GM12891 (cell line): ENCODE measurements around the gene LRFN5.

Source experiments
- PAX5 ChIP-seq: IDR thresholded peaks from 2 replicates; pipeline ENCODE4 v1.6.1; 2011; ENCODE audit warnings: low read length, moderate library complexity, mild to moderate bottlenecking; ENCODE audit not compliant: insufficient read depth, severe bottlenecking
- POLR2A ChIP-seq: IDR thresholded peaks from 2 replicates; pipeline ENCODE4 v1.6.1; 2011; ENCODE audit warnings: low read depth, low read length, control low read depth
- POLR2AphosphoS5 ChIP-seq: IDR thresholded peaks from 2 replicates; pipeline ENCODE4 v1.6.1; 2011; ENCODE audit warnings: low read depth, low read length, control low read depth
- TAF1 ChIP-seq: IDR thresholded peaks from 2 replicates; pipeline ENCODE4 v1.6.1; 2011; ENCODE audit warnings: low read depth, low read length, control low read depth

GRCh38 chr14:41642789-41643188 is 36.1 kb downstream of the LRFN5 start:
- no peak for TF ChIP-seq POLR2AphosphoS5
- no peak for TF ChIP-seq POLR2A
- TF ChIP-seq PAX5: no peak
- TF ChIP-seq TAF1: no peak
